HEK293 (cell line): ENCODE results near the gene DTX3L.
A peak's percentile ranks its signal among the peaks of the same experiment; 100 is the strongest.

ENCODE experiments used
- BCL6B ChIP-seq: fragments of 450-650 bp; formaldehyde crosslinking; IDR thresholded peaks from 2 replicates; pipeline ENCODE4 v1.5.1; 2017; ENCODE audit warnings: missing biosample characterization, missing genetic modification characterization
- HIC1 ChIP-seq: fragments of 450-650 bp; formaldehyde crosslinking; IDR thresholded peaks from 2 replicates; pipeline ENCODE4 v1.5.1; 2016; ENCODE audit warnings: missing biosample characterization, missing genetic modification characterization
- KLF9 ChIP-seq: fragments of 450-650 bp; formaldehyde crosslinking; IDR thresholded peaks from 2 replicates; pipeline ENCODE4 v1.5.1; 2016; ENCODE audit warnings: missing biosample characterization, missing genetic modification characterization, low read depth
- PATZ1 ChIP-seq: fragments of 450-650 bp; formaldehyde crosslinking; IDR thresholded peaks from 2 replicates; pipeline ENCODE4 v1.5.1; 2016; ENCODE audit warnings: missing biosample characterization, missing genetic modification characterization
- PRDM10 ChIP-seq: fragments of 450-650 bp; formaldehyde crosslinking; IDR thresholded peaks from 2 replicates; pipeline ENCODE4 v1.5.1; 2016; ENCODE audit warnings: missing biosample characterization, missing genetic modification characterization
- SCRT2 ChIP-seq: fragments of 450-650 bp; formaldehyde crosslinking; IDR thresholded peaks from 2 replicates; pipeline ENCODE4 v1.5.1; 2016; ENCODE audit warnings: missing biosample characterization, missing genetic modification characterization
- ZBTB20 ChIP-seq: fragments of 450-650 bp; formaldehyde crosslinking; IDR thresholded peaks from 2 replicates; pipeline ENCODE4 v1.5.1; 2016; ENCODE audit warnings: missing biosample characterization, missing genetic modification characterization
- ZBTB6 ChIP-seq: fragments of 450-650 bp; formaldehyde crosslinking; IDR thresholded peaks from 2 replicates; pipeline ENCODE4 v1.5.1; 2017; ENCODE audit warnings: missing biosample characterization, missing genetic modification characterization
- ZIC2 ChIP-seq: fragments of 450-650 bp; formaldehyde crosslinking; IDR thresholded peaks from 2 replicates; pipeline ENCODE4 v1.5.1; 2016; ENCODE audit warnings: missing biosample characterization, missing genetic modification characterization
- ZNF157 ChIP-seq: fragments of 450-650 bp; formaldehyde crosslinking; IDR thresholded peaks from 2 replicates; pipeline ENCODE4 v1.5.1; 2016; ENCODE audit warnings: missing biosample characterization, missing genetic modification characterization
- ZNF184 ChIP-seq: fragments of 450-650 bp; IDR thresholded peaks from 2 replicates; pipeline ENCODE4 v1.5.1; 2018; ENCODE audit warnings: missing biosample characterization, mild to moderate bottlenecking, missing genetic modification characterization
- ZNF23 ChIP-seq: fragments of 450-650 bp; formaldehyde crosslinking; IDR thresholded peaks from 2 replicates; pipeline ENCODE4 v1.5.1; 2016; ENCODE audit warnings: missing biosample characterization, missing genetic modification characterization, borderline replicate concordance
- ZNF335 ChIP-seq: fragments of 450-650 bp; formaldehyde crosslinking; conservative IDR thresholded peaks from 2 replicates; pipeline ENCODE4 v1.5.1; 2016; ENCODE audit warnings: missing biosample characterization, missing genetic modification characterization
- ZNF488 ChIP-seq: fragments of 450-650 bp; formaldehyde crosslinking; IDR thresholded peaks from 2 replicates; pipeline ENCODE4 v1.5.1; 2016; ENCODE audit warnings: missing biosample characterization, missing genetic modification characterization
- ZNF510 ChIP-seq: fragments of 450-650 bp; formaldehyde crosslinking; IDR thresholded peaks from 2 replicates; pipeline ENCODE4 v1.5.1; 2018; ENCODE audit warnings: mild to moderate bottlenecking, missing genetic modification characterization, missing biosample characterization; ENCODE audit not compliant: insufficient replicate concordance
- ZNF521 ChIP-seq: fragments of 450-650 bp; formaldehyde crosslinking; IDR thresholded peaks from 2 replicates; pipeline ENCODE4 v1.5.1; 2017; ENCODE audit warnings: missing biosample characterization, mild to moderate bottlenecking, missing genetic modification characterization
- ZNF600 ChIP-seq: fragments of 450-650 bp; formaldehyde crosslinking; IDR thresholded peaks from 2 replicates; pipeline ENCODE4 v1.5.1; 2016; ENCODE audit warnings: missing biosample characterization, missing genetic modification characterization
- ZNF639 ChIP-seq: fragments of 450-650 bp; formaldehyde crosslinking; IDR thresholded peaks from 2 replicates; pipeline ENCODE4 v1.5.1; 2016; ENCODE audit warnings: missing biosample characterization, missing genetic modification characterization
- ZNF664 ChIP-seq: fragments of 450-650 bp; formaldehyde crosslinking; IDR thresholded peaks from 2 replicates; pipeline ENCODE4 v1.5.1; 2016; ENCODE audit warnings: missing biosample characterization, missing genetic modification characterization
- ZNF777 ChIP-seq: fragments of 450-650 bp; formaldehyde crosslinking; IDR thresholded peaks from 2 replicates; pipeline ENCODE4 v1.5.1; 2017; ENCODE audit warnings: missing biosample characterization, missing genetic modification characterization, borderline replicate concordance
- ZNF837 ChIP-seq: fragments of 450-650 bp; formaldehyde crosslinking; IDR thresholded peaks from 2 replicates; pipeline ENCODE4 v1.5.1; 2016; ENCODE audit warnings: missing biosample characterization, missing genetic modification characterization
- ZSCAN18 ChIP-seq: fragments of 450-650 bp; formaldehyde crosslinking; IDR thresholded peaks from 2 replicates; pipeline ENCODE4 v1.5.1; 2016; ENCODE audit warnings: missing biosample characterization, missing genetic modification characterization
- ZSCAN30 ChIP-seq: fragments of 450-650 bp; IDR thresholded peaks from 2 replicates; pipeline ENCODE4 v1.5.1; 2018; ENCODE audit warnings: missing biosample characterization, mild to moderate bottlenecking, missing genetic modification characterization, moderate library complexity
- ZSCAN5A ChIP-seq: fragments of 450-650 bp; formaldehyde crosslinking; IDR thresholded peaks from 2 replicates; pipeline ENCODE4 v1.5.1; 2016; ENCODE audit warnings: missing biosample characterization, missing genetic modification characterization

The DTX3L gene

GRCh38 chr3:122572940-122573412, 8.8 kb downstream of the DTX3L start (continued):
- TF ChIP-seq ZSCAN18 (tag by site-specific recombination): no peak
- TF ChIP-seq PATZ1 (tag by site-specific recombination): peak; percentile 85
- no peak for TF ChIP-seq ZSCAN30 (tag by site-specific recombination)
- peak; percentile 49; the same call in 1 of the 2 replicates for TF ChIP-seq BCL6B (tag by site-specific recombination)
- no peak for TF ChIP-seq ZNF157 (tag by site-specific recombination)
- TF ChIP-seq ZNF521 (tag by site-specific recombination): no peak
- TF ChIP-seq ZNF600 (tag by site-specific recombination): no peak
- no peak for TF ChIP-seq ZBTB20 (tag by site-specific recombination)
- peak; percentile 30; the same call in 1 of the 2 replicates for TF ChIP-seq HIC1 (tag by site-specific recombination)
- no peak for TF ChIP-seq ZNF777
- no peak for TF ChIP-seq ZNF510
- no peak for TF ChIP-seq ZNF23
- 0 out of 2 replicates have a peak, but pooled peaks have one; percentile 23 for TF ChIP-seq ZNF184
- TF ChIP-seq ZNF488: no peak
- TF ChIP-seq ZNF639 (tag by site-specific recombination): no peak
- TF ChIP-seq SCRT2 (tag by site-specific recombination): no peak
- no peak for TF ChIP-seq ZIC2 (tag by site-specific recombination)
- no peak for TF ChIP-seq ZBTB6 (tag by site-specific recombination)
- TF ChIP-seq KLF9: no peak
- no peak for TF ChIP-seq ZSCAN5A (tag by site-specific recombination)
- peak; percentile 76 for TF ChIP-seq PRDM10
- no peak for TF ChIP-seq ZNF837
- no peak for TF ChIP-seq ZNF664
- peak; percentile 46 for TF ChIP-seq ZNF335 (tag by site-specific recombination)
